Naive B cell (primary cell): ENCODE data around the gene USP30. TPM values are rescaled to one million over a fixed set of nuclear protein-coding genes. Genes with fewer than 3 reads are reported as not detected.
"Not testable (repeated sequence)": the region's sequence is repeated elsewhere in the genome, so short reads cannot be mapped to it uniquely, and the experiment has no call there.

Experiments used
- ATAC-seq, 2 donors: fragments of 150-1000 bp; cut with Tn5 transposase; 2 replicates each; pipeline ENCODE4 v1.10.0; 2021; ENCODE audit warnings: low read depth in 2 of 2, mild to moderate bottlenecking in 2 of 2, moderate library complexity in 2 of 2
- DNase-seq: peaks from one replicate; pipeline ENCODE4 v3.0.0; 2022
- H3K27ac Mint-ChIP-seq, 6 donors: one replicate each; pipeline ENCODE4 v1.8.0; 2020 to 2022; ENCODE audit warnings: mild to moderate bottlenecking in 6 of 6, mixed read lengths in 6 of 6, moderate library complexity in 5 of 6, inconsistent platforms in 2 of 6
- H3K27me3 Mint-ChIP-seq, 3 donors: one replicate each; pipeline ENCODE4 v1.8.0; 2021 to 2022; ENCODE audit warnings: mixed read lengths in 3 of 3, mild to moderate bottlenecking in 1 of 3
- H3K36me3 Mint-ChIP-seq, 2 donors: one replicate each; pipeline ENCODE4 v1.8.0; 2020 to 2022; ENCODE audit warnings: mixed read lengths in 2 of 2, inconsistent platforms in 1 of 2, mild to moderate bottlenecking in 1 of 2
- H3K4me1 Mint-ChIP-seq, 3 donors: one replicate each; pipeline ENCODE4 v1.8.0; 2020 to 2022; ENCODE audit warnings: mixed read lengths in 3 of 3, inconsistent platforms in 1 of 3, mild to moderate bottlenecking in 1 of 3, moderate library complexity in 1 of 3
- H3K4me3 Mint-ChIP-seq, 8 donors: one replicate each; pipeline ENCODE4 v1.8.0; 2020 to 2022; ENCODE audit warnings: mild to moderate bottlenecking in 8 of 8, mixed read lengths in 8 of 8, moderate library complexity in 8 of 8, inconsistent platforms in 2 of 8
- H3K9me3 Mint-ChIP-seq, 7 donors: one replicate each; pipeline ENCODE4 v1.8.0; 2020 to 2022; ENCODE audit warnings: mixed read lengths in 7 of 7, mild to moderate bottlenecking in 5 of 7, inconsistent platforms in 2 of 7, moderate library complexity in 1 of 7
- polyA plus RNA-seq, 6 donors: library from polyadenylated mRNA; unstranded; fragments of 300-500 nt; fragmentation: Illumina TruSeq; gene quantifications; one replicate each; pipeline ENCODE4 v1.2.3, GENCODE V29; 2021; ENCODE audit warnings: low read depth in 6 of 6

Gene USP30, protein sequence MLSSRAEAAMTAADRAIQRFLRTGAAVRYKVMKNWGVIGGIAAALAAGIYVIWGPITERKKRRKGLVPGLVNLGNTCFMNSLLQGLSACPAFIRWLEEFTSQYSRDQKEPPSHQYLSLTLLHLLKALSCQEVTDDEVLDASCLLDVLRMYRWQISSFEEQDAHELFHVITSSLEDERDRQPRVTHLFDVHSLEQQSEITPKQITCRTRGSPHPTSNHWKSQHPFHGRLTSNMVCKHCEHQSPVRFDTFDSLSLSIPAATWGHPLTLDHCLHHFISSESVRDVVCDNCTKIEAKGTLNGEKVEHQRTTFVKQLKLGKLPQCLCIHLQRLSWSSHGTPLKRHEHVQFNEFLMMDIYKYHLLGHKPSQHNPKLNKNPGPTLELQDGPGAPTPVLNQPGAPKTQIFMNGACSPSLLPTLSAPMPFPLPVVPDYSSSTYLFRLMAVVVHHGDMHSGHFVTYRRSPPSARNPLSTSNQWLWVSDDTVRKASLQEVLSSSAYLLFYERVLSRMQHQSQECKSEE
- 10 to 100 TPM in 4 of 6 donors, 1 to 10 TPM in 2; 3.7 to 16.3 (median 12.4) TPM for polyA plus RNA-seq

GRCh38 chr12:109052414-109053323 is at the start of gene USP30:
Gene USP30, plus strand, starts transcription at chr12:109052576. Its CDS starts 103 bp downstream, at chr12:109052679.
- peak within 1 kb of the TSS; percentile 91 to 99 (median 96) for H3K27ac Mint-ChIP-seq
- no peaks in the 10 kb centered on the region for H3K27me3 Mint-ChIP-seq
- ATAC-seq: peak; percentile 75 to 79
- peak within 1 kb of the TSS; percentile 93 to 99 (median 97) for H3K4me3 Mint-ChIP-seq
- peak; percentile 78 for DNase-seq
- peaks cover 20 to 26% (median 23%) of the 10 kb centered on the region in 3 donors for H3K4me1 Mint-ChIP-seq
- no peaks in the 10 kb centered on the region for H3K9me3 Mint-ChIP-seq
- peaks cover 0 to 7% of the 10 kb centered on the region in 2 donors for H3K36me3 Mint-ChIP-seq

DNA sequence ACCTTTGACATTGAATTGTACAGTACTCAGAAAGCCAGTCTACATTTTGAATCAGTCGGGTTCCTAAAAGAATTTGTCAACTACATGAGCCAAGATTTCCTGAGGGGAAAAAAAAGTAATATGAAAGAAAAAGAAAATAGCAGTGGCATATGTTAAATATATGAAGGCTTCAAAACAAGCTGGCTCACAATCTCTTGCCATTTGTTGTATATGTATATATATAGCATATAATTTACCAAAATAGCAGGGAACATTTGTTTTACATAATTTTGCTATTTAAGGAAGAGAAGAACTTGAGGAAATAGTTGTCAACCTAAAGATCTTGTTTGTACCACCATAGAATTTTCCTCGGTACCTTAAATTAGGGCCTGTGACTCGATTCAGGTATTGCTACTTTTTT is 48.4 kb upstream of the USP30 start:
- Mint-ChIP-seq H3K4me1 (no peaks in the 10 kb centered on the region), H3K4me3 (no peak overlapping the region), H3K36me3 (no peaks in the 10 kb centered on the region), H3K27ac (no peak overlapping the region), H3K27me3 (peaks cover 18 to 30% (median 25%) of the 10 kb centered on the region in 3 donors), H3K9me3 (peaks cover 0 to 2% (median 0%) of the 10 kb centered on the region in 7 donors)
- ATAC-seq (no peak), DNase-seq (no peak)

GRCh38 chr12:109009766-109010165 is 42.6 kb upstream of the USP30 start:
- no peak for ATAC-seq
- Mint-ChIP-seq H3K4me1 (no peaks in the 10 kb centered on the region), H3K27ac (peak overlapping the region in 1 of 6 donors; percentile 79), H3K4me3 (no peak overlapping the region), H3K9me3 (no peaks in the 10 kb centered on the region), H3K27me3 (peaks cover 33 to 49% (median 47%) of the 10 kb centered on the region in 3 donors), H3K36me3 (no peaks in the 10 kb centered on the region)
- DNase-seq: no peak

GRCh38 chr12:109010259-109010658 is 42.1 kb upstream of the USP30 start:
- Mint-ChIP-seq H3K27ac (no peak overlapping the region), H3K36me3 (no peaks in the 10 kb centered on the region), H3K27me3 (peaks cover 35 to 50% (median 48%) of the 10 kb centered on the region in 3 donors), H3K4me3 (no peak overlapping the region), H3K4me1 (no peaks in the 10 kb centered on the region), H3K9me3 (no peaks in the 10 kb centered on the region)
- DNase-seq: no peak
- ATAC-seq: no peak

DNA sequence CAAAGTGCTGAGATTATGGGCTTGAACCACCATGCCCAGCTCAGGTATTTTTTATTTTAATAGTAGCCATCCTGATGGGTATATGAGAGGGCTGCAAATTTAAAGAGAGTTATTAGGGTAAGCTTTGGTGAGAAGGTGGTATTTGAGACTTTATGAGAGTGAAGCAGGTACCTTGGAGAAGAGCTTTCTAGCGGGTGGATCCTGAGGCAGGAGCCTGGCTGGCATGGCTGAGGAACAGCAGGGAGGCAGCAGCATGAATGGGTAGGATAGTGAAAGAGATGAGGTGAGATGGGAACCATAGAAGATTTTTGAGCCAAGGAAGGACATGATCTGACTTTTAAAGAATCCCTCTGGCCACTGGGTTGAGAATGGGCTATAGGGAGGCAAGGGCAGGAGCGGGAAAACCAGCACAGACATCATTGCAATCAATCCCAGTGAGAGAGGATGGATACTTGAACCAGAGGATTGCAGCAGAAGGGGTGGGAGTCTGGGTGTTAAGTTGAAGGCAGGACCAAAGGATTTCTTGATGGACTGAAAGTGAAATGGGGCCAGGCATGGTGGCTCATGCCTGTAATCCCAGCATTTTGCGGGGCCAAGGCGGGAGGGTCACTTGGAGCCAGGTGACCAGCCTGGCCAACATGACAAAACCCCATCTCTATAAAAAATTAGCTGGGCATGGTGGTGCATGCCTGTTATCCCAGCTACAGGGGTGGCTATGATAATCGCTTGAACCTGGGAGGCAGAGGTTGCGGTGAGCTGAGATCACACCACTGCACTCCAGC is 37.2 kb upstream of the USP30 start:
- Mint-ChIP-seq H3K4me1 (no peaks in the 10 kb centered on the region), H3K27me3 (peaks cover 44 to 52% (median 51%) of the 10 kb centered on the region in 3 donors), H3K36me3 (no peaks in the 10 kb centered on the region), H3K27ac (no peak overlapping the region), H3K9me3 (no peaks in the 10 kb centered on the region), H3K4me3 (no peak overlapping the region)
- no peak for DNase-seq
- no peak for ATAC-seq

DNA sequence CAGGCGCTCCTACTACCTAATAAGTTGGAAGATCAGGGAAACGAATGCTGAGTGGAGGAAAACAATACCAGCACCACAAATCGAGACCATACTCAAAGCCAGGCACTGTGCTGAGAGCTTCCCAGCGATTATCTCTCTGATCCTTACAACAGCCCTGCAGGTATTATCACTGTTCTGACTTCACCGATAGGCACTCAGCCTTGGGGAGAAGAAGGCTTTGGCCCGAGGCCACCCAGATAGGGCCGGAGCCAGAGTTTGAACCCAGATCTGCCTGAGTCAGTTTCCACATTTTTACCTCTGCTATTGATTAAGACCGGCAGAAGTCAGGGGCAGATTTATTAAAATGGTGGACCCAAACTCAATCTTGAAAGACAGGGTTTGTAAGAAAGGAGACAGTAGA is 36.4 kb upstream of the USP30 start:
- H3K4me1 Mint-ChIP-seq: peaks cover 0 to 6% (median 0%) of the 10 kb centered on the region in 3 donors
- H3K36me3 Mint-ChIP-seq: no peaks in the 10 kb centered on the region
- H3K9me3 Mint-ChIP-seq: no peaks in the 10 kb centered on the region
- peaks cover 48 to 61% (median 60%) of the 10 kb centered on the region in 3 donors for H3K27me3 Mint-ChIP-seq
- DNase-seq: no peak
- no peak overlapping the region for H3K4me3 Mint-ChIP-seq
- ATAC-seq: no peak
- no peak overlapping the region for H3K27ac Mint-ChIP-seq

- peaks cover 0 to 6% (median 0%) of the 10 kb centered on the region in 7 donors for H3K9me3 Mint-ChIP-seq
- no peak overlapping the region for H3K4me3 Mint-ChIP-seq
Measured at GRCh38 chr12:109016978-109017377, 35.4 kb upstream of the USP30 start.

DNA sequence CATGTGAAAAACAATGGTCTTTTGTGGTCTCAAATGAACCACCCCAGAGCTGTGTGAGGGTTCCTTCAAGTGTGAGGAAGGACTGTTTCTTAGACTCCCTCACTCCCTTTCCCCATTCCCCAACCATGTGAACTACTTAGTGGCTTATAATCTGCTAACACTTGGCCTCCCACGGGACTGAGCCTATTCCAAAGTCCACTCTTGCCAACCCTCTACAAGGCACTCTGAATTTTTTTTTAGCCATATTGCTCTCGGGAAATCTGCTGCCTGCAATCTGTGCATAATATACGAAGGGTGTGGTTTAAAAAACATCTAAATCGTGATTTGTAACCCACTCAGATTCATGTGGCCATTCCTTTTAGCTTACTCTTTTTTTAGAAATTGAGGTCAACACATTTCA is 34.1 kb upstream of the USP30 start:
- Mint-ChIP-seq H3K9me3 (peaks cover 0 to 8% (median 0%) of the 10 kb centered on the region in 7 donors), H3K4me1 (peaks cover 0 to 6% (median 0%) of the 10 kb centered on the region in 3 donors), H3K27ac (no peak overlapping the region), H3K4me3 (no peak overlapping the region), H3K27me3 (peaks cover 47 to 63% (median 62%) of the 10 kb centered on the region in 3 donors), H3K36me3 (no peaks in the 10 kb centered on the region)
- ATAC-seq: no peak
- no peak for DNase-seq

More at GRCh38 chr12:109016978-109017377, 35.4 kb upstream of the USP30 start:
- H3K4me1 Mint-ChIP-seq: peaks cover 0 to 6% (median 0%) of the 10 kb centered on the region in 3 donors
- H3K27ac Mint-ChIP-seq: no peak overlapping the region
- peaks cover 47 to 59% (median 59%) of the 10 kb centered on the region in 3 donors for H3K27me3 Mint-ChIP-seq
- DNase-seq (no peak), ATAC-seq (no peak)
- no peaks in the 10 kb centered on the region for H3K36me3 Mint-ChIP-seq

- peaks cover 0 to 8% (median 0%) of the 10 kb centered on the region in 7 donors for H3K9me3 Mint-ChIP-seq
- H3K4me3 Mint-ChIP-seq: no peak overlapping the region
- no peak overlapping the region for H3K27ac Mint-ChIP-seq
- H3K4me1 Mint-ChIP-seq: peaks cover 0 to 6% (median 0%) of the 10 kb centered on the region in 3 donors
- H3K27me3 Mint-ChIP-seq: peaks cover 43 to 56% (median 52%) of the 10 kb centered on the region in 3 donors
- H3K36me3 Mint-ChIP-seq: no peaks in the 10 kb centered on the region
- DNase-seq (no peak), ATAC-seq (no peak)
Measured at GRCh38 chr12:109020146-109020795, 32.1 kb upstream of the USP30 start.

DNA sequence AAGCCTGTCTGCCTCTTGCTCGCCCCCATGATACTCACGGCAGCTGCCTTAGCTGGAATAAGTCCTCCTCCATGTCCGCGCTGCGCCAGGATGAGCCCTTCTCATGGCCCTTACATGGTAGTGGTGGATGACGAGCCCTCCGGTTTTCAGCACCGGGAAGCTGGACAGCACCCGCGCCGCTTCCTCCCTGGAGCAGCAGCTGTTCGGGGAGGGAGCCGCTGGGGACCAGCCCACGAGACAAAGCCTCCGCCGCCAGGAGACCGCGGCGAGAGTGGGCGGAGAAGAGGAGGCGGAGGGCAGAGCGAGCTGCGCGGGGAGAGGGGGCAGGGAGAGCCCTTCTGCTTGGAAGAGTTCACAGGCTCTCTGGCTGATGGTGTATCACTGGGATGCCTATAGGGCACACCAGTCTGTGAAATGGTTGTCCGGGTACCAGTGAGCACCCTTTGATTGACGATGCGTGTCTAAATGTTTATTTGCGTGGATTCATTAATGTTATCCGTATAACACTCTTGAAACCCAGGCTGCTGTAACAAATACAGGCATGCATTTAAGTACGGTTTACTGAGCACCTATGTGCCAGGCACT is 31.5 kb upstream of the USP30 start, which contains the start of gene SVOP:
Gene SVOP, minus strand, starts transcription at position 273 of the 585 bp plus-strand sequence. Its CDS starts 200 bp downstream, at position 73.
- Mint-ChIP-seq H3K36me3 (no peaks in the 10 kb centered on the region), H3K27ac (no peak within 1 kb of the TSS), H3K4me3 (peak within 1 kb of the TSS in 1 of 8 donors; percentile 19), H3K4me1 (peaks cover 0 to 6% (median 0%) of the 10 kb centered on the region in 3 donors), H3K27me3 (peaks cover 39 to 50% (median 49%) of the 10 kb centered on the region in 3 donors), H3K9me3 (peaks cover 0 to 8% (median 0%) of the 10 kb centered on the region in 7 donors)
- ATAC-seq: peak; percentile 12 to 45
- no peak for DNase-seq

DNA sequence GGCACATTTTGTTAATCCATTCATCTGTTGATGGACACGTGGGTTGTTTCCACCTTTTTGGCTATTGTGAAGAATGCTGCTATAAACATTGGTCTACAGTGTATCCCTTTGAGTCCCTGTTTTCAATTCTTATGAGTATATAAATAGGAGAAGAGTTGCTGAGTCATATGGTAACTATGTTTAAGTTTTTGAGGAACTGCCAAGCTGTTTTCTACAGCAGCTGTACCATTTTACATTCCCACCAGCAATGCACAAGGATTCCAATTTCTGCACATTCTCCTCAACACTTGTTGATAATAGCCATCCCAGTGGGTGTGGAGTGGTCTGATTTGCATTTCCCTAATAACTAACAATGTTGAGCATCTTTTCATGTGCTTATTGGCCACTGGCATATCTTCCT is 24.6 kb upstream of the USP30 start:
- peaks cover 0 to 3% (median 0%) of the 10 kb centered on the region in 7 donors for H3K9me3 Mint-ChIP-seq
- no peak for DNase-seq

GRCh38 chr12:109028624-109029023 is 23.8 kb upstream of the USP30 start:
- H3K36me3 Mint-ChIP-seq, H3K27ac Mint-ChIP-seq, DNase-seq, H3K4me1 Mint-ChIP-seq, ATAC-seq, H3K9me3 Mint-ChIP-seq: not testable (repeated sequence)
- Mint-ChIP-seq H3K27me3 (peaks cover 22 to 47% (median 28%) of the 10 kb centered on the region in 3 donors), H3K4me3 (peak overlapping the region in 1 of 8 donors; percentile 29)

More for the DNA sequence above, 24.6 kb upstream of the USP30 start:
- H3K4me1 Mint-ChIP-seq: no peaks in the 10 kb centered on the region
- peaks cover 20 to 45% (median 22%) of the 10 kb centered on the region in 3 donors for H3K27me3 Mint-ChIP-seq
- no peak overlapping the region for H3K4me3 Mint-ChIP-seq
- no peak overlapping the region for H3K27ac Mint-ChIP-seq
- H3K36me3 Mint-ChIP-seq: no peaks in the 10 kb centered on the region
- no peak for ATAC-seq
